NCI-H510A treated with DMSO at 0.1 percent for 48 hours (cell line): Measurements from ENCODE around the gene ZBTB16.

ENCODE experiments used
- DNase-seq: peaks from one replicate; lab custom pipeline; 2025; lab: John Stamatoyannopoulos, UW

Gene ZBTB16

GRCh38 chr11:114283422-114283821 lies 223.9 kb downstream of the ZBTB16 start:
- DNase-seq, result no peak

- DNase-seq, result peak; percentile 33
These were observed 224.5 kb downstream of the ZBTB16 start for GRCh38 chr11:114284021-114284420.

- DNase-seq, result no peak
These were observed 225.4 kb downstream of the ZBTB16 start for GRCh38 chr11:114284914-114285313.

- DNase-seq, result no peak
These were observed 226.1 kb downstream of the ZBTB16 start for GRCh38 chr11:114285599-114285998.

- DNase-seq, result no peak
These were observed 226.7 kb downstream of the ZBTB16 start for GRCh38 chr11:114286229-114286628.

GRCh38 chr11:114287154-114287553 lies 227.6 kb downstream of the ZBTB16 start:
- DNase-seq, result no peak

GRCh38 chr11:114288136-114288535 lies 228.6 kb downstream of the ZBTB16 start:
- DNase-seq, result no peak

GRCh38 chr11:114289779-114290178 lies 230.3 kb downstream of the ZBTB16 start:
- no peak for DNase-seq

- no peak for DNase-seq
These were observed 231.2 kb downstream of the ZBTB16 start for GRCh38 chr11:114290503-114291235.

GRCh38 chr11:114291381-114291780 lies 231.9 kb downstream of the ZBTB16 start:
- DNase-seq, result no peak

GRCh38 chr11:114291842-114292680 lies 232.6 kb downstream of the ZBTB16 start:
- DNase-seq, result no peak

GRCh38 chr11:114293201-114293711 lies 233.7 kb downstream of the ZBTB16 start:
- no peak for DNase-seq

- no peak for DNase-seq
These were observed 236.4 kb downstream of the ZBTB16 start, which contains the start of gene NNMT for GRCh38 chr11:114295676-114296604. NNMT (plus strand) TSS chr11:114296399; CDS start chr11:114296557, 158 bp downstream.

GRCh38 chr11:114296605-114297372 lies 237.3 kb downstream of the ZBTB16 start:
- DNase-seq, result no peak

GRCh38 chr11:114297806-114298709 lies 238.5 kb downstream of the ZBTB16 start:
- DNase-seq, result no peak

GRCh38 chr11:114298710-114299109 lies 239.2 kb downstream of the ZBTB16 start:
- no peak for DNase-seq
